ENCODE data around the gene F12. TPM values are rescaled to one million over a fixed set of nuclear protein-coding genes. Genes with fewer than 3 reads are reported as not detected.

Gene F12
- total and polyA plus RNA-seq, 3 experiments from 2014 or later, result 1.9 to 10.3 (median 9.2) TPM

- peaks cover 62 to 91% (median 64%) of the 10 kb centered on the region in 3 donors for H3K4me1 Mint-ChIP-seq
- H3K27ac Mint-ChIP-seq, result peak overlapping the region; percentile 71 to 98 (median 82)
- Histone ChIP-seq H3K27me3 (ENCODE audit: insufficient read depth, low read length, poor library complexity, severe bottlenecking) (no peaks in the 10 kb centered on the region), H3K4me3 (ENCODE audit: low read length) (no peak overlapping the region), H3K4me1 (ENCODE audit: insufficient read depth, low read length) (peaks cover 83% of the 10 kb centered on the region), H3K27ac (ENCODE audit: low read depth, low read length) (no peak overlapping the region), H3K36me3 (ENCODE audit: insufficient read depth, low read length) (peaks cover 69% of the 10 kb centered on the region), H3K9me3 (ENCODE audit: low read length) (no peaks in the 10 kb centered on the region)
- H3K4me3 Mint-ChIP-seq, result peak overlapping the region in 6 of 7 donors; percentile 41 to 83 (median 66)
- ChIA-PET POLR2A (interaction anchor here (0.7 to 7.0 kb wide), 3 partner anchors 11 to 30 kb away, joined by 3 to 154 read pairs (median 3); partner anchors contain the start of gene PRR7), CTCF (interaction anchor here (0.7 to 14.5 kb wide), 6 partner anchors 9 to 67 kb away, joined by 3 to 326 read pairs (median 3); partner anchors contain the start of genes PFN3 and PRR7)
- peaks cover 0 to 2% (median 0%) of the 10 kb centered on the region in 5 donors for H3K9me3 Mint-ChIP-seq
- H3K36me3 Mint-ChIP-seq, result peaks cover under 1 to 83% (median 16%) of the 10 kb centered on the region in 3 donors
- peaks cover 0 to 3% of the 10 kb centered on the region in 2 donors for H3K27me3 Mint-ChIP-seq
- DNase-seq, result peak in 2 of 5 donors; percentile 28 to 55
These were observed 25.1 kb upstream of the F12 start for GRCh38 chr5:177434437-177434836.

DNA sequence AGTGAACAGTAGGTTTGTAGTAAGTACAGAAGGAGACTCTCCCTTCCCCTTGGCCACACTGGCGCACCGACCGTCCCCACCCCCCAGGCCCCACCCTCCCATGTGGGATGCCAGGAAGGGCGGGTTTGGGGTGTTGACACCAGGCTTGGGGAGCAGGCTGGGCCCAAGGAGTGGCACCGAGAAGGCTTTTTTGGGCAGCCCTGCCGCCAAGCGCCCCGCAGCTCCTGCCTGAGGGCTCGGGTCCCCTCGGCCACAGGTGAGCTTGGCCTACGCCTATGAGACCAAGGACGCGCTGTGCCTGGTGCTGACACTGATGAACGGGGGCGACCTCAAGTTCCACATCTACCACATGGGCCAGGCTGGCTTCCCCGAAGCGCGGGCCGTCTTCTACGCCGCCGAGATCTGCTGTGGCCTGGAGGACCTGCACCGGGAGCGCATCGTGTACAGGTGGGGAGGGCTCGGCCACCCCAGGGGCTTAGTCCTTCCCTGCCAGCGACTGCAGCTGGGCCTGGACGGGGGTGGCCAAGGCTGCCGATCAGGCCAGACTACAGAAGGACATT, 24.4 kb upstream of the F12 start:
- Histone ChIP-seq H3K36me3 (ENCODE audit: insufficient read depth, low read length) (peaks cover 67% of the 10 kb centered on the region), H3K27me3 (ENCODE audit: insufficient read depth, low read length, poor library complexity, severe bottlenecking) (no peaks in the 10 kb centered on the region), H3K9me3 (ENCODE audit: low read length) (no peaks in the 10 kb centered on the region), H3K4me3 (ENCODE audit: low read length) (no peak overlapping the region), H3K27ac (ENCODE audit: low read depth, low read length) (no peak overlapping the region), H3K4me1 (ENCODE audit: insufficient read depth, low read length) (peaks cover 89% of the 10 kb centered on the region)
- Mint-ChIP-seq H3K9me3 (peaks cover 0 to 2% (median 0%) of the 10 kb centered on the region in 5 donors), H3K27ac (peak overlapping the region in 7 of 8 donors; percentile 43 to 98 (median 85)), H3K4me3 (peak overlapping the region in 4 of 7 donors; percentile 23 to 73 (median 44)), H3K36me3 (peaks cover 0 to 82% (median 14%) of the 10 kb centered on the region in 3 donors), H3K4me1 (peaks cover 65 to 93% (median 65%) of the 10 kb centered on the region in 3 donors), H3K27me3 (peaks cover 0 to 4% of the 10 kb centered on the region in 2 donors)
- ChIA-PET POLR2A (interaction anchor here (0.5 to 7.0 kb wide), 5 partner anchors 12 to 293 kb away, joined by 3 to 154 read pairs (median 4); partner anchors contain the start of gene PRR7), CTCF (interaction anchor here (1.0 to 14.5 kb wide), 6 partner anchors 8 to 68 kb away, joined by 3 to 326 read pairs (median 30); partner anchors contain the start of genes PFN3 and PRR7)
- no peak for DNase-seq

DNA sequence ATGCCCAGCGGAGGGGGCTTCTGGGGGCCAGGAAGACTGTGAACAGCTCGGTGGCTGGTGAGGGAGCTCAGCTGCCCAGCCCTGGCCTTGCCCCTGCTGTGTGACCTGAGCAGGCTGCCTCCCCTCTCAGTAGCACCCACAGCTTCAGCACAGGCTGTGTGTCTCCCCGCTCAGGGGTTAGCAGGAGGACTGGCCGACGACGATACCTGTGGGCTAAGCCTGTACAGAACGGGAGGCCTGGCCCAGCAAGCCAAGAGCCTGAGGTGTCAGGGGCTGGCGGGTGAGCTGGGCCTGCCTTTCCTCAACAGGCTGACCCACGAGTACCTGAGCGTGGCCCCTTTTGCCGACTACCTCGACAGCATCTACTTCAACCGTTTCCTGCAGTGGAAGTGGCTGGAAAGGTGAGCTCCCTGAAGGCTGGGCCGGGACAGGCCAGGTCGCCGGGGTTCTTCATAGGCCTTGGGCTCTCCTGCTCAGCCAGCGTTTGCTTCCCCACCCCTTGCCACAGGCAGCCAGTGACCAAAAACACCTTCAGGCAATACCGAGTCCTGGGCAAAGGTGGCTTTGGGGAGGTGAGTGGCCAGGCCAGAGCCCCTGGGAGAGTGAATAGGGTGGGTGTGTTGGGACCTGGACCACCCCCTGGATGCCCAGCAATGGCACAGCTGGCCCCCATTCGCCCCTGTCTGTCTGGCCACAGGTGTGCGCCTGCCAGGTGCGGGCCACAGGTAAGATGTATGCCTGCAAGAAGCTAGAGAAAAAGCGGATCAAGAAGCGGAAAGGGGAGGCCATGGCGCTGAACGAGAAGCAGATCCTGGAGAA, 23.7 kb upstream of the F12 start:
- peaks cover 0 to 4% of the 10 kb centered on the region in 2 donors for H3K27me3 Mint-ChIP-seq
- peaks cover 64 to 93% (median 64%) of the 10 kb centered on the region in 3 donors for H3K4me1 Mint-ChIP-seq
- H3K9me3 ChIP-seq (ENCODE audit: low read length), result no peaks in the 10 kb centered on the region
- H3K4me3 Mint-ChIP-seq, result peak overlapping the region in 6 of 7 donors; percentile 20 to 73 (median 55)
- peak overlapping the region in 7 of 8 donors; percentile 43 to 94 (median 66) for H3K27ac Mint-ChIP-seq
- peak overlapping the region; percentile 93 for H3K27ac ChIP-seq (ENCODE audit: low read depth, low read length)
- peaks cover 96% of the 10 kb centered on the region for H3K4me1 ChIP-seq (ENCODE audit: insufficient read depth, low read length)
- peak overlapping the region; percentile 88 for H3K4me3 ChIP-seq (ENCODE audit: low read length)
- H3K9me3 Mint-ChIP-seq, result peaks cover 0 to 2% (median 0%) of the 10 kb centered on the region in 5 donors
- CTCF ChIA-PET, result interaction anchor here (1.6 to 14.5 kb wide), 4 partner anchors 16 to 69 kb away, joined by 3 to 326 read pairs (median 164); partner anchors contain the start of genes PFN3 and PRR7
- no peaks in the 10 kb centered on the region for H3K27me3 ChIP-seq (ENCODE audit: insufficient read depth, low read length, poor library complexity, severe bottlenecking)
- DNase-seq, result no peak
- peaks cover 0 to 76% (median 9%) of the 10 kb centered on the region in 3 donors for H3K36me3 Mint-ChIP-seq
- peaks cover 60% of the 10 kb centered on the region for H3K36me3 ChIP-seq (ENCODE audit: insufficient read depth, low read length)
- POLR2A ChIA-PET, result interaction anchor here (0.6 to 7.0 kb wide), 5 partner anchors 13 to 40 kb away, joined by 4 to 154 read pairs (median 4); partner anchors contain the start of gene PRR7

DNA sequence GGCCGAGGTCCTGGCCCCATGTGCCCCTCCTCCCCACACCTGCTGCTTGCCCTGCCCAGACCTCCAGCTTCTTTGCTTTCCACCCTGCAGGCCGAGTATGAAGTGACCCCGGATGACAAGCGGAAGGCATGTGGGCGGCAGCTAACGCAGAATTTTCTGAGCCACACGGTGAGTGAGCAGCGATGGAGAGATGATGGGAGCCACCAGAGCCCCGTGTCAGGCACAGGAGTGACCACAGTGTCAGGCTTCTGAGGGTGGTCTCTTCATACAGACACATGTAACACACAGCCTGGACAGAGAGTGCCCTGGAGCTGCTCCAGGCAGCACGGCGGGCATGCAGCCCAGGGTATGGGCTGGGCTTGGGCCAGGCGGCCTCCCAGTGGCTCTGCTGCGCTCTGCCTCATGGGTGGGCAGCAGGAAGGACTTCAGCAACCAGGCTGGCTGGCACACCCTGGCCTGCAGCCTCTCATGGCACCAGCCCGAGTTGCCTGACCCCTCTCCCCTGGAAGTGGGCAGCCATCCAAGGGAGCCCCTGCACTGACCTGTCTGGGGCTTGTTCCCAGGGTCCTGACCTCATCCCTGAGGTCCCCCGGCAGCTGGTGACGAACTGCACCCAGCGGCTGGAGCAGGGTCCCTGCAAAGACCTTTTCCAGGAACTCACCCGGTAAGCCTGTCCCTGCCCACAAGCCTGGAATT, 22.9 kb upstream of the F12 start:
- Mint-ChIP-seq H3K27me3 (peaks cover 0 to 4% of the 10 kb centered on the region in 2 donors), H3K9me3 (peaks cover 0 to 2% (median 0%) of the 10 kb centered on the region in 5 donors), H3K4me1 (peaks cover 65 to 93% (median 65%) of the 10 kb centered on the region in 3 donors), H3K4me3 (peak overlapping the region; percentile 79 to 97 (median 94)), H3K36me3 (peaks cover 0 to 72% (median 5%) of the 10 kb centered on the region in 3 donors), H3K27ac (peak overlapping the region; percentile 81 to 99 (median 95))
- POLR2A ChIA-PET, result interaction anchor here (0.6 to 7.0 kb wide), 16 partner anchors 8 to 80 kb away, joined by 3 to 154 read pairs (median 4); partner anchors contain the start of genes F12, LMAN2, PRR7 and SLC34A1
- Histone ChIP-seq H3K36me3 (ENCODE audit: insufficient read depth, low read length) (peaks cover 52% of the 10 kb centered on the region), H3K27ac (ENCODE audit: low read depth, low read length) (peak overlapping the region; percentile 93), H3K27me3 (ENCODE audit: insufficient read depth, low read length, poor library complexity, severe bottlenecking) (no peaks in the 10 kb centered on the region), H3K9me3 (ENCODE audit: low read length) (no peaks in the 10 kb centered on the region), H3K4me3 (ENCODE audit: low read length) (peak overlapping the region; percentile 88), H3K4me1 (ENCODE audit: insufficient read depth, low read length) (peaks cover 97% of the 10 kb centered on the region)
- CTCF ChIA-PET, result interaction anchor here (0.8 to 14.5 kb wide), 7 partner anchors 10 to 122 kb away, joined by 3 to 326 read pairs (median 4); partner anchors contain the start of genes PFN3 and PRR7
- DNase-seq, result no peak

DNA sequence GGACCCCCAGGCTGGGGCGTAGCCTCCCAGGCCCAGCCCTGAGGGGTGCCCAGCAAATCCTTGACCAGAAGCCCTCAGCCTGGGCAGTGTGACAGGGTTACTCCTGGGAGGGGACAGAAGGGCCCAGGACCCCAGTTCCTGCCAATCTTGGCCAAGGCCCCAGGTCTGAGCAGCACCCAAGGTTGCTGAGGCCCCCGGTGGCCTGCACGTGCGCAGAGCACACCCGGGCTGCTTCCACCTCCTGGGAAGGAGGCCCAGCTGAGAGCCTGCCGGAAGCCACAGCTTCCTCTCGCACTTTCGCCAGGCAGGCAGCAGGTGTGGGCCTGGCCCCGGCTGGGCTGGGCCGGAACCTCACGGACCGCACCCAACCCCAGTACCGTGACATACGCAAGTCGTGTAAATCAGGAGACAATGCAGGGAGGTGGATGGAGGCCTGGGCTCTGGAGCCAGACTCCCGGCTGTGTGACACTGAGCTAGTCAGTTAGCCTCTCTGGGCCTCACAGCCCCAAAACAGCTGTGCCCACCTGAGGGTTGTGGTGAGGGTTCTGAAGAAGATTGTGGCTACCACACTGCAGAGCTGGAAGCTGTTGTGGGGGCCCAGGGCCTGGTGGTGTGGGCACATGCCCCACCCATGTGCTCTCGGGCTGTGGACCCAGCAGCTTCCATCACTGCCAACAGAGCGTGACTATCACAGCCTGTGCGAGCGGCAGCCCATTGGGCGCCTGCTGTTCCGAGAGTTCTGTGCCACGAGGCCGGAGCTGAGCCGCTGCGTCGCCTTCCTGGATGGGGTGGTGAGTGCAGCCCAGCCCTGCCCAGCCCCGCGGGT, 22.2 kb upstream of the F12 start:
- Mint-ChIP-seq H3K4me3 (peak overlapping the region; percentile 80 to 97 (median 94)), H3K27me3 (peaks cover 0 to 4% of the 10 kb centered on the region in 2 donors), H3K36me3 (peaks cover 0 to 66% (median 3%) of the 10 kb centered on the region in 3 donors), H3K27ac (peak overlapping the region; percentile 81 to 99 (median 95)), H3K4me1 (peaks cover 58 to 88% (median 60%) of the 10 kb centered on the region in 3 donors), H3K9me3 (peaks cover 0 to 2% (median 0%) of the 10 kb centered on the region in 5 donors)
- H3K27me3 ChIP-seq (ENCODE audit: insufficient read depth, low read length, poor library complexity, severe bottlenecking), result no peaks in the 10 kb centered on the region
- H3K4me1 ChIP-seq (ENCODE audit: insufficient read depth, low read length), result peaks cover 92% of the 10 kb centered on the region
- peak; percentile 63 to 88 (median 78) for DNase-seq
- H3K36me3 ChIP-seq (ENCODE audit: insufficient read depth, low read length), result peaks cover 46% of the 10 kb centered on the region
- POLR2A ChIA-PET, result interaction anchor here (0.8 to 7.0 kb wide), 14 partner anchors 8 to 80 kb away, joined by 3 to 154 read pairs (median 4); partner anchors contain the start of genes F12, LMAN2, PRR7 and SLC34A1
- H3K4me3 ChIP-seq (ENCODE audit: low read length), result peak overlapping the region; percentile 88
- H3K9me3 ChIP-seq (ENCODE audit: low read length), result no peaks in the 10 kb centered on the region
- peak overlapping the region; percentile 93 for H3K27ac ChIP-seq (ENCODE audit: low read depth, low read length)
- CTCF ChIA-PET, result interaction anchor here (0.6 to 14.5 kb wide), 10 partner anchors 9 to 122 kb away, joined by 3 to 326 read pairs (median 4); partner anchors contain the start of genes PFN3 and PRR7

DNA sequence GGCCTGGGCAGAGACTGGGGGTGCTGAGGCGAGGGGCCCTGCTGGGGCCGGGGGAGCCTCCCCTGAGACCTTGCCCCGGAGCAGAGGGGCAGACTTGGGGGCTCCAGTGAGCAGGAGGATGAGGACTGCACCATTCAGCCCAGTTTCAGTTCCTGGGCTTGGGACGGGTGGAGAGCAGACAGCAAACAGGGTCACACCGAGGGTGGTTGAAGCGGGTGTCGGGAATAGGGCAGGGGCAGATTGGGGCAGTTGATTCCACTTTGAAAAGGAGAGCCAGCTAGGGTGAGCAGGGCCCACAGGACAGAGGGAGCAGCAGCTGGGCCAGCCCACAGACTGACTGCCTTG, 21.6 kb upstream of the F12 start:
- CTCF ChIA-PET, result interaction anchor here (0.6 to 14.5 kb wide), 7 partner anchors 17 to 112 kb away, joined by 3 to 326 read pairs (median 5); partner anchors contain the start of genes PFN3 and PRR7
- peaks cover 0 to 66% (median 3%) of the 10 kb centered on the region in 3 donors for H3K36me3 Mint-ChIP-seq

More for the DNA sequence above, 21.6 kb upstream of the F12 start:
- H3K27ac Mint-ChIP-seq, result peak overlapping the region; percentile 81 to 99 (median 95)
- peaks cover 60 to 86% (median 62%) of the 10 kb centered on the region in 3 donors for H3K4me1 Mint-ChIP-seq
- Histone ChIP-seq H3K4me1 (ENCODE audit: insufficient read depth, low read length) (peaks cover 88% of the 10 kb centered on the region), H3K36me3 (ENCODE audit: insufficient read depth, low read length) (peaks cover 43% of the 10 kb centered on the region), H3K27ac (ENCODE audit: low read depth, low read length) (peak overlapping the region; percentile 93), H3K9me3 (ENCODE audit: low read length) (no peaks in the 10 kb centered on the region), H3K27me3 (ENCODE audit: insufficient read depth, low read length, poor library complexity, severe bottlenecking) (no peaks in the 10 kb centered on the region), H3K4me3 (ENCODE audit: low read length) (peak overlapping the region; percentile 88)
- H3K9me3 Mint-ChIP-seq, result peaks cover 0 to 2% (median 0%) of the 10 kb centered on the region in 5 donors
- POLR2A ChIA-PET, result interaction anchor here (0.9 to 7.0 kb wide), 7 partner anchors 15 to 79 kb away, joined by 3 to 154 read pairs (median 7); partner anchors contain the start of genes F12, LMAN2 and PRR7
- H3K27me3 Mint-ChIP-seq, result peaks cover 0 to 4% of the 10 kb centered on the region in 2 donors
- peak overlapping the region; percentile 80 to 97 (median 94) for H3K4me3 Mint-ChIP-seq
- no peak for DNase-seq
